DND-41 (cell line): ENCODE results near the gene RDH12.

ENCODE experiments used
- EZH2 ChIP-seq: IDR thresholded peaks from 3 replicates; pipeline ENCODE4 v1.6.1; 2012; ENCODE audit warnings: borderline replicate concordance, low read depth, mild to moderate bottlenecking, moderate library complexity, low read length, inconsistent platforms; ENCODE audit not compliant: severe bottlenecking
- TF ChIP-seq, protein P1 (sequence below): IDR thresholded peaks from 2 replicates; pipeline ENCODE4 v1.5.1; 2012; ENCODE audit warnings: borderline replicate concordance, low read length, moderate library complexity, mild to moderate bottlenecking; ENCODE audit not compliant: poor library complexity, severe bottlenecking; ENCODE audit errors: extremely low read depth

DNA sequence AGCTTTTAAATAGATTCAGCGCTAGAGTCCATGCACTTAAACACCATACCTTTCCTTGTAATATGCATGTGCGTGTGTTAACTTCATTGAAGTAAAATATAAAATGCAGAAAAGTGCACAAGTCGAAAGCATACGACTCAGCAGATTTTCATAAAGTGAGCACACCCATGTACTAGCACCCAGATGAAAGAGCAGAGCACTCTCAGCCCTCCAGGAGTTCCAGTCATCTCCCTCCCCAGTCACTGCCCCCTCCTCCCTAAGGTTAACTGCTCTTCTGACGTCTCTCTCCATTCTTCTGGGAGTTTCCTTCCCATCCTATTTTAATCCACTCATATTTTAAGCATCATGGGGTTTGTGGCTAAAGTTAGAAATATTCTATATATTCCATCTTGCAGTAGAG, 20.2 kb downstream of the RDH12 start:
- TF ChIP-seq, protein P1, sequence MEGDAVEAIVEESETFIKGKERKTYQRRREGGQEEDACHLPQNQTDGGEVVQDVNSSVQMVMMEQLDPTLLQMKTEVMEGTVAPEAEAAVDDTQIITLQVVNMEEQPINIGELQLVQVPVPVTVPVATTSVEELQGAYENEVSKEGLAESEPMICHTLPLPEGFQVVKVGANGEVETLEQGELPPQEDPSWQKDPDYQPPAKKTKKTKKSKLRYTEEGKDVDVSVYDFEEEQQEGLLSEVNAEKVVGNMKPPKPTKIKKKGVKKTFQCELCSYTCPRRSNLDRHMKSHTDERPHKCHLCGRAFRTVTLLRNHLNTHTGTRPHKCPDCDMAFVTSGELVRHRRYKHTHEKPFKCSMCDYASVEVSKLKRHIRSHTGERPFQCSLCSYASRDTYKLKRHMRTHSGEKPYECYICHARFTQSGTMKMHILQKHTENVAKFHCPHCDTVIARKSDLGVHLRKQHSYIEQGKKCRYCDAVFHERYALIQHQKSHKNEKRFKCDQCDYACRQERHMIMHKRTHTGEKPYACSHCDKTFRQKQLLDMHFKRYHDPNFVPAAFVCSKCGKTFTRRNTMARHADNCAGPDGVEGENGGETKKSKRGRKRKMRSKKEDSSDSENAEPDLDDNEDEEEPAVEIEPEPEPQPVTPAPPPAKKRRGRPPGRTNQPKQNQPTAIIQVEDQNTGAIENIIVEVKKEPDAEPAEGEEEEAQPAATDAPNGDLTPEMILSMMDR, result no peak
- TF ChIP-seq EZH2, result no peak
